ENCODE measurements around the gene NEU2. TPM values are rescaled to one million over a fixed set of nuclear protein-coding genes. Genes with fewer than 3 reads are reported as not detected.

Gene NEU2
- total RNA-seq, 1 experiment from 2014 or later, result not detected

DNA sequence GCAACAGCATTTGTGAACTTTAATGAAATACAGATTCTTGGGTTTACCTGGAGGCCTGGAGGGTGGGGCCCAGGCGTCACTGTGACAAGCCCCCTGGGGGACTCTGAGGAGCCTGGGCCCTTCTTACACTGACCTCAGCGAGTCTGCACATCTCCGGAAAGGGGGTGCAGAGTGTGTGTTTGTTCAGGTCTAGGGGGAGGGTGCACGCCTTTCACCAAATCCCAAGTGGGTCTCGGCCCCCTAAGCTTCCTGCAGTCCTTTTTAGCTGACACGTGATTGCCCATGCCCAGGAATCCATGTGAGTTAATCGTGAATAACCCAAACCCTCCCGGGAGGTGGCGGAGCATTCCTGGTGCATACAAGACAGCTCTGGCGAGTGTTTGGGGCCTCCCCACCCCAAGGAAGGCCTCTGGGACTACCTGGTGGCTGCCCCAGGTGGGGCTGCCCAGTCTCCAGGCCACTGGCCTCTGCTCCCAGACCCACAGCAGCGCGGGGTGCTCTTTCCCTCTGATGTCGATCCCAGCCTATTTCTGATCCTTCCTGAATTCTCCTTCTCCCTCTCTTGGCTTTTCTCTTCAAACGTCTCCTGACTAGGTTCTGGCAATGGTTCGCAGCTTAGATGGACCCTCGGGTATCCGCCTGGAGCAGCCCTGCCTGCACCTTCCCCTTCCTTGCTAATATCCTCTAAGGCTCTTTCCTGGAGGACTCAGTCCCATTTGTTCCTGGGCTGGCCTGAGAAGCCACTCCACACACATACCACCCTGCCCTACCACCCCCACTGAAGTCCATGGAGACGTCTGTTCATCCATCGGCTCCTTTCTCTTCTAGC lies 29.4 kb upstream of the NEU2 start:
- TF ChIP-seq POLR2A (IDR thresholded peaks at IDR 0.05; ENCODE audit: borderline replicate concordance, extremely low read depth, insufficient read depth, insufficient read length), result no peak
- TF ChIP-seq POLR2AphosphoS5 (IDR thresholded peaks at IDR 0.05; ENCODE audit: low read depth, low read length), result no peak
- no peak for TF ChIP-seq CEBPB (IDR thresholded peaks at IDR 0.05; ENCODE audit: low read depth)
- TF ChIP-seq, protein P1, sequence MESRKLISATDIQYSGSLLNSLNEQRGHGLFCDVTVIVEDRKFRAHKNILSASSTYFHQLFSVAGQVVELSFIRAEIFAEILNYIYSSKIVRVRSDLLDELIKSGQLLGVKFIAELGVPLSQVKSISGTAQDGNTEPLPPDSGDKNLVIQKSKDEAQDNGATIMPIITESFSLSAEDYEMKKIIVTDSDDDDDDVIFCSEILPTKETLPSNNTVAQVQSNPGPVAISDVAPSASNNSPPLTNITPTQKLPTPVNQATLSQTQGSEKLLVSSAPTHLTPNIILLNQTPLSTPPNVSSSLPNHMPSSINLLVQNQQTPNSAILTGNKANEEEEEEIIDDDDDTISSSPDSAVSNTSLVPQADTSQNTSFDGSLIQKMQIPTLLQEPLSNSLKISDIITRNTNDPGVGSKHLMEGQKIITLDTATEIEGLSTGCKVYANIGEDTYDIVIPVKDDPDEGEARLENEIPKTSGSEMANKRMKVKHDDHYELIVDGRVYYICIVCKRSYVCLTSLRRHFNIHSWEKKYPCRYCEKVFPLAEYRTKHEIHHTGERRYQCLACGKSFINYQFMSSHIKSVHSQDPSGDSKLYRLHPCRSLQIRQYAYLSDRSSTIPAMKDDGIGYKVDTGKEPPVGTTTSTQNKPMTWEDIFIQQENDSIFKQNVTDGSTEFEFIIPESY (IDR thresholded peaks at IDR 0.05; ENCODE audit: extremely low read depth, insufficient replicate concordance, low read length), result no peak
- TF ChIP-seq TCF7L2 (IDR thresholded peaks at IDR 0.05; ENCODE audit: borderline replicate concordance, extremely low read depth, insufficient read depth, insufficient read length), result no peak
- no peak for TF ChIP-seq EZH2 (IDR thresholded peaks at IDR 0.05)
- no peak for TF ChIP-seq ZFX (IDR thresholded peaks at IDR 0.05)
- TF ChIP-seq REST (IDR thresholded peaks at IDR 0.05; ENCODE audit: low read depth), result no peak
- TF ChIP-seq SP1 (IDR thresholded peaks at IDR 0.05; ENCODE audit: low read depth), result no peak
- no peak for TF ChIP-seq ELF1 (IDR thresholded peaks at IDR 0.05; ENCODE audit: borderline replicate concordance, low read depth)
- TF ChIP-seq RAD21 (IDR thresholded peaks at IDR 0.05; ENCODE audit: low read depth), result no peak
- TF ChIP-seq CTCF (IDR thresholded peaks at IDR 0.05 in 2 of 3, conservative IDR thresholded peaks at IDR 0.05 in 1 of 3; ENCODE audit: borderline replicate concordance in 1 of 3, insufficient read depth in 1 of 3, low read depth in 2 of 3, low read length in 2 of 3), result no peak
- no peak for TF ChIP-seq ATF3 (IDR thresholded peaks at IDR 0.05)
- TF ChIP-seq CBX3 (IDR thresholded peaks at IDR 0.05; ENCODE audit: low read depth), result no peak
- no peak for TF ChIP-seq JUND (IDR thresholded peaks at IDR 0.05)
- TF ChIP-seq EZH2phosphoT487 (IDR thresholded peaks at IDR 0.05; ENCODE audit: borderline replicate concordance), result no peak
- no peak for TF ChIP-seq YY1 (IDR thresholded peaks at IDR 0.05; ENCODE audit: extremely low read depth, insufficient replicate concordance, low read depth, low read length)
- TF ChIP-seq MAX (IDR thresholded peaks at IDR 0.05), result no peak
- TF ChIP-seq SRF (IDR thresholded peaks at IDR 0.05; ENCODE audit: low read depth), result no peak
- no peak for TF ChIP-seq EGR1 (IDR thresholded peaks at IDR 0.05; ENCODE audit: low read depth)
- CTCF ChIA-PET, result no interaction called here
- Histone ChIP-seq H4K20me1 (ENCODE audit: insufficient read depth) (no peaks in the 10 kb centered on the region), H2AFZ (ENCODE audit: low read depth, low read length, poor library complexity, severe bottlenecking) (no peak overlapping the region), H3K4me1 (ENCODE audit: control insufficient read depth in 1 of 2, insufficient read depth in 2 of 2, low read length in 2 of 2) (peaks cover 0 to 3% of the 10 kb centered on the region in 2 experiments; a peak in 1 of 4 replicates), H3K9ac (ENCODE audit: low read length) (no peak overlapping the region), H3K27ac (ENCODE audit: low read depth, low read length) (no peak overlapping the region), H3K79me2 (ENCODE audit: insufficient read depth, low read length) (no peaks in the 10 kb centered on the region), H3K4me3 (replicated peaks in 1 of 2; ENCODE audit: low read depth in 1 of 2, low read length in 2 of 2) (no peak overlapping the region), H3K9me3 (ENCODE audit: control insufficient read depth in 1 of 2, insufficient read depth in 1 of 2, low read depth in 1 of 2, low read length in 2 of 2) (no peaks in the 10 kb centered on the region), H3K36me3 (ENCODE audit: control insufficient read depth in 1 of 2, insufficient read depth in 2 of 2, low read length in 2 of 2) (no peaks in the 10 kb centered on the region), H3K9me2 (ENCODE audit: insufficient read depth) (no peaks in the 10 kb centered on the region), H3K4me2 (ENCODE audit: low read length) (no peak overlapping the region), H3K27me3 (ENCODE audit: insufficient read depth, low read length) (no peaks in the 10 kb centered on the region)
- POLR2A ChIA-PET, result no interaction called here
- BruUV-seq (replicated peaks), result no TSS peak
- no peak for ATAC-seq
- no peak for DNase-seq (ENCODE audit: low read depth, low spot score)
- intact Hi-C loops (cut with micrococcal nuclease), result no loop called here
- RAD21 ChIA-PET (ENCODE audit: low non-redundant PET in 1 of 2, low total read pairs in 2 of 2, uncharacterized antibody in 2 of 2, unreplicated experiment in 2 of 2), result no interaction called here

Measured in HCT116 (cell line).